Fibroblast of mammary gland (primary cell): ENCODE results near the gene CORO1C.

ENCODE experiments used
- DNase-seq: peaks from one replicate; pipeline ENCODE4 v3.0.0-alpha.2; 2010; ENCODE audit warnings: low read depth
- H3K4me3 ChIP-seq: 2 replicates; pipeline ENCODE4 v1.5.1; 2011; ENCODE audit warnings: low read depth, mild to moderate bottlenecking, low read length, moderate library complexity; ENCODE audit not compliant: control insufficient read depth
- TF ChIP-seq, protein P1 (sequence below): conservative IDR thresholded peaks from 2 replicates; pipeline ENCODE4 v1.5.1; 2011; ENCODE audit warnings: low read depth, low read length, inconsistent platforms; ENCODE audit not compliant: control insufficient read depth, insufficient read depth

CORO1C gene

DNA sequence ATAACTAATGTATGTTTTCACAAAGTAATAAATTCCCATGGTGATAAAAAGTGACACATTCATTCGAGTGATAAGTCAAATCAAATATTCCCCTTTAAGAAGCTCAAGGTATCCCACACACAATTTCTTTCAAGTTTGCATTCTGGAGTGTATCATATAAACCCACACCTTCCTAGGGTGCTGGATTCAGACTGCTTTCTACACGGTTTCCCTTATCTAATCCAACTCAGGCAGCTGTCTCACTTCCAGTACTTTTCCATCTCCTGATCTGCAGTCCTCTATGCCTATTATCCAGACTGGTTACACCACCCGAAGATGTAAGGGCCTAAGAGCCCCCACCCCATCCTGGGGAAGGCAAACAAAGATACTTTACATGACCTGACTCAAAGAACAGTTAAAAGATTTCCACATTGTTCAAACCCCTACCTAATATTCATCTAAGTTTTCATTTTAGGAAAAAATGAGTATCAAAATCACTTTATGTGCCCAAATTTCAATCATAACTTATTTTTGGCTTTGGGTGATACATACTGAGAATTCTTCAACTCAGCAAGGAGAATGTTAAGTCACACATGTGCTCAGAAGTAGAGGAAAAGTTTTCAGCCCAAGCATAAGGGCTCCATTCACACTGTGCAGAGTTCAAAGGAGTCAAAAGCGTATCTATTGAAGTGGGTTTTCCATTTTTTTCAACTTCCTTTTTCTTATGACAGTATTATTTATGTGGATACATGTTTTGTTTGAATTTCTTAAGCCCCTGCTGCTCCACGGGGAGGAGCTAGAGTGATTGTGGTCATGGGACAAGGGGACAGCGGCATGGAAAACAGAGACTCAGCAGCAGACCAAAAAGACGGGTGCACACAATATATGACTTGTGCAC is 41.8 kb downstream of the CORO1C start:
- no peak overlapping the region for H3K4me3 ChIP-seq
- TF ChIP-seq, protein P1, sequence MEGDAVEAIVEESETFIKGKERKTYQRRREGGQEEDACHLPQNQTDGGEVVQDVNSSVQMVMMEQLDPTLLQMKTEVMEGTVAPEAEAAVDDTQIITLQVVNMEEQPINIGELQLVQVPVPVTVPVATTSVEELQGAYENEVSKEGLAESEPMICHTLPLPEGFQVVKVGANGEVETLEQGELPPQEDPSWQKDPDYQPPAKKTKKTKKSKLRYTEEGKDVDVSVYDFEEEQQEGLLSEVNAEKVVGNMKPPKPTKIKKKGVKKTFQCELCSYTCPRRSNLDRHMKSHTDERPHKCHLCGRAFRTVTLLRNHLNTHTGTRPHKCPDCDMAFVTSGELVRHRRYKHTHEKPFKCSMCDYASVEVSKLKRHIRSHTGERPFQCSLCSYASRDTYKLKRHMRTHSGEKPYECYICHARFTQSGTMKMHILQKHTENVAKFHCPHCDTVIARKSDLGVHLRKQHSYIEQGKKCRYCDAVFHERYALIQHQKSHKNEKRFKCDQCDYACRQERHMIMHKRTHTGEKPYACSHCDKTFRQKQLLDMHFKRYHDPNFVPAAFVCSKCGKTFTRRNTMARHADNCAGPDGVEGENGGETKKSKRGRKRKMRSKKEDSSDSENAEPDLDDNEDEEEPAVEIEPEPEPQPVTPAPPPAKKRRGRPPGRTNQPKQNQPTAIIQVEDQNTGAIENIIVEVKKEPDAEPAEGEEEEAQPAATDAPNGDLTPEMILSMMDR, result peak; percentile 6
- DNase-seq, result peak; percentile 47

DNA sequence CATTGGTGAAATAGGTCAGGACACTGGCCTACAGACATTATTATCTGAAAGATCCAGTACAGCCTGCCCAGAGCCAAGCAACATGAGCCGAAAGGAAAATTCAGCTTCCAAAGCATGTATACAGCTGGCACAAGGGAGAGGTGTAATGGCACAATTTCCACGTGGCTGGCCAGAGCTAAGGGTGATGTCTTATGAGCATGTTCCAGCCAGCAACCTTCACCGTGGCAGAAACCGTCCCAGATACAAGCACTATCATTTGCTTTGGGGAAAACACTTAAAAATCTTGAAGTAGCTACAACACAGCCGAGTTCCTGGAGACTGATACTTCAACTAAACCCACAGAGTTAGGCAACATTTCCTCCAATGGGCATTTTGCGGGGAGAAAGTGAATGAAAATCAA is 44.5 kb downstream of the CORO1C start:
- DNase-seq, result no peak
- TF ChIP-seq, protein P1, result no peak
- no peak overlapping the region for H3K4me3 ChIP-seq

DNA sequence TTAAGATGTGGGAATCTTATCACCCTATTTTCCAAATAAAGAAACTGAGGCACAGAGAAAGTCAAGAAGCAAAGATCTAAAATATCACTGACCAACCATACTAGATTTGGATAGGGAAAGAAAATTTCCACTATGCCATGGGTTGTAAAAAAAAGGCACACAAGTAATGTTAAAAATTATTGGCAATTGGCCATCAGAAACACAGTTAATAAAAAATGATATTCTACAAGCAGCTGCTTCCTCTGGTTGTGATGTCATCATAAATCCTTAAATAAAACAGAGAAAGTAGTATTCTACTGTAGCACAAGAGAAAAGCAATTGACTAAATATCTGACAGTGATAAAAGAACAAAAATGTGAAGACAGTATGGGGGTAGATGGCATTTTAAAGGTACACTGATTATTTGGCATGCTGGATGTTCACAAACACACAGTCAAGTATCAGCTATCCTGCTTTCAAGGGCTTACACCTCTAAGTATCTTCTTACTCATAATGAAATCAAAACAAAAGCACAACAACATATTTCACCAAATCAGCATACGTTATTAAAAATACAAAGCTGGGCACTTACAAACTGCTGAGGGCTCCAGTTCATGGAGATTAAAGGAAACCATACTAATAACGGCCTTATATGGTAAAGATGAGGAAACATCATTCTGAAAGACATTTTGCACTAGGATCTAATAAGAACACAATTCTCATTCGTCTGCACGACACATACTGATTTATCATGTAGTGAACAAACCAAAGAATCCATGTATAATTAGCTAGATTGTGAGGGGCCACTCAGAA is 45.7 kb downstream of the CORO1C start:
- H3K4me3 ChIP-seq, result no peak overlapping the region
- DNase-seq, result no peak
- TF ChIP-seq, protein P1, result no peak

DNA sequence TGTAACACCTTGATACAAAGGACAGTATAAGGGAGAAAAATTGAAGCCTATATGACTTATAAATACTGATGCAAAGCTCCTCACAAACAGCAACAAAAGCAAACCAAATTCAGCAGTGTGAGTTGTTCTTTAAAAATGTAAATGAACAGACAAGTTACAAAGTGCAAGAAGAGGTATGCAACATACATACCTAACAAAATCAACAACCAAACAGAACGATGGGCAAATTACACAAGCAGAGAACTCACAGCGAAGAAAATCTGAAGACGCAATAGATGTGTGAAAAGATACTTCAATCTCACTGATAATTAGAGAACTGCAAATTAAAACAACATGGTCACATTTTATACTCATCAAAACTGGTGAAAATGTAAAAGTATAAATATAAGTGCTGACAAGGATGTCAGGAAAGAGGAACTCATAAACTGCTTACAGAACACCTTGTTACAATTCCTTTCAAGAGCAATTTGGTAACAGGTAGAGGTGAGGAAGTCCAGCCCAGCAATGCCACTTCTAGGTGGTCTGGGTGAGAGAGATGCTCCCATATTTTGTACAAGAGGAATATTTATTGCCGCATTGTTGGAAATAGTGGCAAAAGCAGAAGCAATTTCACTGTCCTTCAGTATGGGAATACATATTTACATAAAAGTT is 47.3 kb downstream of the CORO1C start:
- H3K4me3 ChIP-seq, result no peak overlapping the region
- TF ChIP-seq, protein P1, result no peak
- no peak for DNase-seq

DNA sequence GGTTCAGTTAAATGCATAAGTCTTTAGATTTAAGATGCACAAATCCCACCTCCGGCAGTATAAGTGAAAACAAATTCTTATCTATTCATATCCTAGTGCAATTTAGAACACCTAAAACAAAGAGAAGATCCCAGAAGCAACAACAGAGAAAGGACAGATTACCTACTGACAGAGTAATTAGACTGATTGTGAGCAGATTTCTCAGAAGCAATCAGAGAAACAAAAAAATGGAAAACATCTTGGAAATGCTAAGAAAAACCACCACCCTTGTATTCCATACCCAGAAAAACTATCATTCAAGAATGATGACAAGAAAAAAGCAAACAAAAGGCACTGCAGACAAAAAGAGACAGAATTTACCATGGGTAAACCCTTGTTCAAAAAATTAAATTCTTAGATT is 50.0 kb downstream of the CORO1C start:
- TF ChIP-seq, protein P1, result no peak
- DNase-seq, result no peak
- H3K4me3 ChIP-seq, result no peak overlapping the region

DNA sequence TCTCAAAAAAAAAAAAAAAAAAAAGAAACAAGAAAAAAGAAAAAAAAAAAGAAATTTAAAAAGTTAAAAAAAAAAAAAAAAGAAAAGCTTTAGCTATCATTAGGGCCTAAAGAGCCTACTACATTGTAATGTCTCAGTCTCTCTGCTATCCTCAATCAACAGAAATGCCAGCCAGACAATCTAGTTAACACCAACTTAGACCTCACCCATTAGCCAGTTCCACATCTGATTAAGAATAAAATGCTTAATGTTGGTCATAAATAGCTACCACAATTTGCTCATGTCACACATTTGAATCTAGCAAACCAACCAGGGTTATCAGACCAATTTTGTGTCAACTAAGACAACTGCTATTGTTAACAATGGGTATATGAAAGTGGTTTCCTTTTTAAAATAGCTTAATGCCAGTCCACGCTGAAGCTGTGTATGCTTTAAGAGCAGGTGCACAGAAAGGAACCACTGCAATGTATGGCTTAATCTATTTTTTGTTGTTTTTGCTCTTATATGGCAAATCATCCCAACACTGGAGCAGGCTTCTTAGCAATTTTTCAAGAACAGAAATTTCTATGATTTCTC is 52.1 kb downstream of the CORO1C start:
- no peak for DNase-seq
- no peak overlapping the region for H3K4me3 ChIP-seq
- TF ChIP-seq, protein P1, result no peak
